Measurements from ENCODE around the gene UGT3A2. TPM values are rescaled to one million over a fixed set of nuclear protein-coding genes. Genes with fewer than 3 reads are reported as not detected.

The UGT3A2 gene
- total RNA-seq, 1 experiment from 2014 or later = 13.7 TPM

- H3K23me2 ChIP-seq (ENCODE audit: insufficient read length, low read depth, low read length, poor library complexity, severe bottlenecking) = no peaks in the 10 kb centered on the region
- H2AFZ ChIP-seq (ENCODE audit: low read length) = no peak overlapping the region
- H3K36me3 Mint-ChIP-seq (ENCODE audit: insufficient read depth in 1 of 3, low read depth in 3 of 3) = no peaks in the 10 kb centered on the region
- H4K5ac ChIP-seq (ENCODE audit: insufficient read length, low read depth, low read length) = no peak overlapping the region
- H3K27ac ChIP-seq (ENCODE audit: insufficient read length, low read depth, low read length) = no peak overlapping the region
- H3K27ac Mint-ChIP-seq = no peak overlapping the region
- H4K8ac ChIP-seq (replicated peaks; ENCODE audit: insufficient read length, low read depth, low read length) = no peak overlapping the region
- H3K14ac ChIP-seq (ENCODE audit: insufficient read depth, low read length) = no peak overlapping the region
- no peak for TF ChIP-seq CTCF (conservative IDR thresholded peaks at IDR 0.05)
- H3K9me3 Mint-ChIP-seq = no peaks in the 10 kb centered on the region
- H3K27me3 Mint-ChIP-seq (ENCODE audit: low read depth) = no peaks in the 10 kb centered on the region; the same call in 1 of the 2 replicates
- H3K18ac ChIP-seq (ENCODE audit: insufficient read length, low read depth, low read length) = no peak overlapping the region
- no peak overlapping the region for H3K9ac ChIP-seq (ENCODE audit: extremely low read depth, insufficient read length, low read length)
- H3K4me1 ChIP-seq (ENCODE audit: insufficient read depth, low read length) = peaks cover 2% of the 10 kb centered on the region; the same call in 1 of the 2 replicates
- H3K9me3 ChIP-seq (ENCODE audit: control insufficient read depth, low read depth, low read length) = no peaks in the 10 kb centered on the region
- H3K23ac ChIP-seq (ENCODE audit: insufficient read length, low read depth, low read length) = no peak overlapping the region
- no peak overlapping the region for H2BK15ac ChIP-seq (ENCODE audit: low read depth, low read length)
- H3K4ac ChIP-seq (ENCODE audit: low read depth, low read length) = no peak overlapping the region
- no peak overlapping the region for H2BK5ac ChIP-seq (ENCODE audit: insufficient read length, low read length)
- H3K27me3 ChIP-seq (ENCODE audit: insufficient read depth, low read length) = no peaks in the 10 kb centered on the region
- H3K79me2 ChIP-seq (ENCODE audit: insufficient read depth, low read length) = no peaks in the 10 kb centered on the region
- H4K91ac ChIP-seq (ENCODE audit: insufficient read length, low read depth, low read length) = no peak overlapping the region
- no peak overlapping the region for H2BK12ac ChIP-seq (ENCODE audit: insufficient read length, low read depth, low read length)
- no peak overlapping the region for H2BK120ac ChIP-seq (ENCODE audit: low read depth, low read length, poor library complexity, severe bottlenecking)
- no peaks in the 10 kb centered on the region for H4K20me1 ChIP-seq (ENCODE audit: control insufficient read depth, insufficient read depth, insufficient read length)
- WGBS (ENCODE audit: extremely low coverage, insufficient read length, low lambda C conversion rate) = no CpG with 5 or more reads among the region's 10 CpGs
- no peak for DNase-seq
- peaks cover 38 to 47% of the 10 kb centered on the region in 2 experiments for H3K4me1 Mint-ChIP-seq
- no peak overlapping the region for H2AK5ac ChIP-seq (ENCODE audit: insufficient read length, low read length)
- H3K79me1 ChIP-seq (ENCODE audit: insufficient read depth, low read depth, low read length, poor library complexity, severe bottlenecking) = no peaks in the 10 kb centered on the region
- no peak overlapping the region for H3T11ph ChIP-seq (ENCODE audit: low read length)
- no peak overlapping the region for H3K4me3 Mint-ChIP-seq
- no peak overlapping the region for H3K4me2 ChIP-seq (ENCODE audit: insufficient read depth, insufficient read length, low read length)
- no peak overlapping the region for H3K56ac ChIP-seq (ENCODE audit: insufficient read length, low read depth, low read length)
- no peak overlapping the region for H2BK20ac ChIP-seq (ENCODE audit: low read depth, low read length, poor library complexity, severe bottlenecking)
These were observed 11.7 kb upstream of the UGT3A2 start for GRCh38 chr5:36078430-36078829.

Data from H9 (cell line).